Measurements from ENCODE around the gene TPSB2.
A peak's percentile ranks its signal among the peaks of the same experiment; 100 is the strongest.
"Not testable (repeated sequence)": the region's sequence is repeated elsewhere in the genome, so short reads cannot be mapped to it uniquely, and the experiment has no call there.

Gene TPSB2

GRCh38 chr16:1199347-1200013 lies 30.5 kb downstream of the TPSB2 start:
- no peak for DNase-seq

- not testable (repeated sequence) for DNase-seq
Observed at GRCh38 chr16:1198671-1199346, 31.2 kb downstream of the TPSB2 start.

- no peak for DNase-seq
Observed at GRCh38 chr16:1198194-1198593, 31.8 kb downstream of the TPSB2 start.

GRCh38 chr16:1197237-1197866 lies 32.6 kb downstream of the TPSB2 start:
- DNase-seq, result peak; percentile 96

GRCh38 chr16:1196494-1196893 lies 33.5 kb downstream of the TPSB2 start:
- DNase-seq, result no peak

GRCh38 chr16:1195393-1195666 lies 34.7 kb downstream of the TPSB2 start:
- DNase-seq, result no peak

GRCh38 chr16:1194665-1195392 lies 35.2 kb downstream of the TPSB2 start:
- DNase-seq, result no peak

GRCh38 chr16:1193825-1194581 lies 36.0 kb downstream of the TPSB2 start:
- no peak for DNase-seq

GRCh38 chr16:1193143-1193824 lies 36.7 kb downstream of the TPSB2 start:
- peak; percentile 97 for DNase-seq

GRCh38 chr16:1192384-1193073 lies 37.5 kb downstream of the TPSB2 start:
- DNase-seq, result no peak

GRCh38 chr16:1190789-1191188 lies 39.2 kb downstream of the TPSB2 start:
- DNase-seq, result not testable (repeated sequence)

GRCh38 chr16:1189455-1189854 lies 40.5 kb downstream of the TPSB2 start:
- no peak for DNase-seq

GRCh38 chr16:1188432-1189189 lies 41.4 kb downstream of the TPSB2 start:
- no peak for DNase-seq

- not testable (repeated sequence) for DNase-seq
Observed at GRCh38 chr16:1185460-1186207, 44.4 kb downstream of the TPSB2 start.

- DNase-seq, result no peak
Observed at GRCh38 chr16:1184980-1185379, 45.0 kb downstream of the TPSB2 start.

- DNase-seq, result no peak
Observed at GRCh38 chr16:1184156-1184868, 45.7 kb downstream of the TPSB2 start.

GRCh38 chr16:1182950-1183907 lies 46.8 kb downstream of the TPSB2 start:
- peak; percentile 93 for DNase-seq

GRCh38 chr16:1182316-1182671 lies 47.7 kb downstream of the TPSB2 start:
- peak; percentile 79 for DNase-seq
